BJ (cell line): Measurements from ENCODE around the gene ZBTB46. TPM values are rescaled to one million over a fixed set of nuclear protein-coding genes. Genes with fewer than 3 reads are reported as not detected.

Experiments
- CTCF ChIA-PET: fragments of 350-600 bp; formaldehyde crosslinking; extraction: SDS; loops from one replicate; lab custom pipeline; 2021; ENCODE audit warnings: antibody characterized with exemption, inconsistent platforms; lab: Yijun Ruan, JAX
- POLR2A ChIA-PET: fragments of 300-600 bp; sonication (Branson Sonifier 250); formaldehyde crosslinking; extraction: SDS; loops from one replicate; lab custom pipeline; 2021; ENCODE audit warnings: antibody characterized with exemption; lab: Charles Lee
- DNase-seq: peaks from one replicate; pipeline ENCODE4 v3.0.0-alpha.2; 2011; ENCODE audit warnings: low read depth
- H3K27me3 ChIP-seq: 2 replicates; pipeline ENCODE4 v1.6.0; 2011; ENCODE audit warnings: low read length; ENCODE audit not compliant: control insufficient read depth, insufficient read depth
- H3K36me3 ChIP-seq: 2 replicates; pipeline ENCODE4 v1.5.1; 2011; ENCODE audit warnings: low read length; ENCODE audit not compliant: control insufficient read depth, insufficient read depth
- H3K4me3 ChIP-seq: 2 replicates; pipeline ENCODE4 v1.5.1; 2011; ENCODE audit warnings: low read depth, mild to moderate bottlenecking, control low read depth, low read length
- polyA plus RNA-seq: library from polyadenylated mRNA; depleted of rRNA; stranded (reverse); fragments of >200 nt; gene quantifications from 2 replicates; pipeline ENCODE4 v1.2.3, GENCODE V29; 2011
- TF ChIP-seq, protein P1 (sequence below): IDR thresholded peaks from 2 replicates; pipeline ENCODE4 v1.5.1; 2011; ENCODE audit warnings: low read depth, mild to moderate bottlenecking, control low read depth, inconsistent platforms, low read length, moderate library complexity; ENCODE audit not compliant: insufficient read depth

The ZBTB46 gene
- polyA plus RNA-seq, 1 experiment, result 0.32 TPM

DNA sequence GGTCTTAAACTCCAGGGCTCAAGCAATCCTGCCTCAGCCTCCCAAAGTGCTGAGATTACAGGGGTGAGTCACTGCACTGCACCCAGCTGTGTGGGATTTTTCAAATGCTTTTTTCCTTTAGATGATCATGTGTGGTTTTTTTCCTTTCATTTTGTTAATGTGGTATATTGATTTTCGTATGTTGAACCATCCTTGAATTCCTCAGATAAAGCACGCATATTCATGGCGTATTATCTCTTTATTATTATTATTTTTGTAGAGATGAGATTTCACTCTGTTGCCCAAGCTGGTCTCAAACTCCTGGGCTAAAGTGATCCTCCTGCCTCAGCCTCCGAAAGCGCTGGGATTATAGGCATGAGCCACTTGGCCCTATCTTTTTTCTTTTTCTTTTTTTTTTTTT, 116.2 kb downstream of the ZBTB46 start:
- ChIA-PET POLR2A (no interaction called here), CTCF (no interaction called here)
- DNase-seq, result no peak
- no peak overlapping the region for H3K4me3 ChIP-seq
- no peaks in the 10 kb centered on the region for H3K27me3 ChIP-seq
- TF ChIP-seq, protein P1, sequence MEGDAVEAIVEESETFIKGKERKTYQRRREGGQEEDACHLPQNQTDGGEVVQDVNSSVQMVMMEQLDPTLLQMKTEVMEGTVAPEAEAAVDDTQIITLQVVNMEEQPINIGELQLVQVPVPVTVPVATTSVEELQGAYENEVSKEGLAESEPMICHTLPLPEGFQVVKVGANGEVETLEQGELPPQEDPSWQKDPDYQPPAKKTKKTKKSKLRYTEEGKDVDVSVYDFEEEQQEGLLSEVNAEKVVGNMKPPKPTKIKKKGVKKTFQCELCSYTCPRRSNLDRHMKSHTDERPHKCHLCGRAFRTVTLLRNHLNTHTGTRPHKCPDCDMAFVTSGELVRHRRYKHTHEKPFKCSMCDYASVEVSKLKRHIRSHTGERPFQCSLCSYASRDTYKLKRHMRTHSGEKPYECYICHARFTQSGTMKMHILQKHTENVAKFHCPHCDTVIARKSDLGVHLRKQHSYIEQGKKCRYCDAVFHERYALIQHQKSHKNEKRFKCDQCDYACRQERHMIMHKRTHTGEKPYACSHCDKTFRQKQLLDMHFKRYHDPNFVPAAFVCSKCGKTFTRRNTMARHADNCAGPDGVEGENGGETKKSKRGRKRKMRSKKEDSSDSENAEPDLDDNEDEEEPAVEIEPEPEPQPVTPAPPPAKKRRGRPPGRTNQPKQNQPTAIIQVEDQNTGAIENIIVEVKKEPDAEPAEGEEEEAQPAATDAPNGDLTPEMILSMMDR, result no peak
- peaks cover 12% of the 10 kb centered on the region for H3K36me3 ChIP-seq

DNA sequence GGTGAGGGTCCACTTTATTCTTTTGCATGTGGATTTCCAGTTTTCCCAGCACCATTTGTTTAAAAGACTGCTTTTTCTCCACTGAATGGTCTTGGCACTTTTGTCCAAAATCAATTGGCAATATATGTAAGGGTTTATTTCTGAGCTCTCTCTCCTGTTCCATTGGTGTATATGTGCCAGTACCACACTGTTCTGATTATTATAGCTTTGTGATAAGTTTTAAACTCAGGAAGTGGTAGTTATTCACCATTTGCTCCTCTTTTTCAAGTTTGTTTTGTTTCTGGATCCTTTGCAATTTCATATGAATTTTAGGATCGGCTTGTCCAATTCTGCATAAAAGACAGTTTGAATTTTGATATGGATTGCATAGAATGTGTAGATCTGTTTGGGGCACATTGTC, 118.9 kb downstream of the ZBTB46 start:
- Histone ChIP-seq H3K36me3 (peaks cover 12% of the 10 kb centered on the region), H3K4me3 (no peak overlapping the region), H3K27me3 (no peaks in the 10 kb centered on the region)
- TF ChIP-seq, protein P1, result no peak
- ChIA-PET CTCF (interaction anchor here (1.3 kb wide), 1 partner anchor 10 kb away, joined by 3 read pairs; no protein-coding TSS in a partner anchor), POLR2A (no interaction called here)
- no peak for DNase-seq

DNA sequence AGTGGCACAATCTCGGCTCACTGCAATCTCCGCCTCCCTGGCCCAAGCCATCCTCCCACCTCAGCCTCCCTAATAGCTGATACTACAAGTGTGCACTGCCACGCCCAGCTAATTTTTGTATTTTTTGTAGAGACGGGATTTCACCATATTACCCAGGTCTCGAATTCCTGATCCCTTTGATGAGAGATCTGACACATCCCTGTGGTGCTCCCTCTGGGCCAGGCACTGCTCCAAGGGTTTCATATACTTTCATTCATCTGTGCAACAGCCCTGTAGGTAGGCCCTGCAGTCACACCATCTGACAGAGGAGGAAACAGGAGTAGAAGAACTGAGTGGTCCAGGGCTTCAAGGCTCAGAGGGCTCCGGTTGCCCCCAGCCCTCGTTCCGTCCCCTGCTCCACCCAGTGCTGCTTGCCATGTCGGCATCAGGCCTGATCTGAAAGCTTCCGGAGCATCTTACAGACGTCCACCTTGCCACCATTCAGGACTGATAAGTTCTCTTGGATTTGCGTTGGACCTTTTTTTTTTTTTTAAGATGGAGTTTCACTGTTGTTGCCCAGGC, 119.9 kb downstream of the ZBTB46 start:
- CTCF ChIA-PET, result interaction anchor here (0.7 kb wide), 1 partner anchor 18 kb away, joined by 3 read pairs; no protein-coding TSS in a partner anchor
- DNase-seq, result no peak
- Histone ChIP-seq H3K36me3 (peaks cover 12% of the 10 kb centered on the region), H3K27me3 (no peaks in the 10 kb centered on the region), H3K4me3 (no peak overlapping the region)
- TF ChIP-seq, protein P1, result no peak
- POLR2A ChIA-PET, result no interaction called here

DNA sequence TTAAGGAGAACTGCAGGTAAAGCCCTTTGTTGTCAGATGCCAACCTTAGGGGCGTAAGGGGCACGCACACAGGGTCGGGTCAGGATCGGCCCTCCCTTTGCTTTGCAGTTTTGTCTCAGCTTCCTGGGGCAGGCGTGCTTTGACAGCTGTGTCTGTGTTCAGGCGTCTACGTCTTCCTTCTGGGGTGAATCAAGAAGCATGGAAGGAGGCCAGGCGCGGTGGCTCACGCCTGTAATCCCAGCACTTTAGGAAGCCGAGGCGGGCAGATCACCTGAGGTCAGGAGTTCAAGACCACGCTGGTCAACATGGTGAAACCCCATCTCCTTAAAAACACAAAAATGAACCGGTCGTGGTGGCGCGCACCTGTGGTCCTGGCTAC, 121.9 kb downstream of the ZBTB46 start:
- Histone ChIP-seq H3K36me3 (peaks cover 24% of the 10 kb centered on the region), H3K4me3 (peak overlapping the region; percentile 88), H3K27me3 (no peaks in the 10 kb centered on the region)
- ChIA-PET POLR2A (no interaction called here), CTCF (interaction anchor here (1.5 kb wide), 2 partner anchors 67 to 77 kb away, joined by 4 to 5 read pairs; no protein-coding TSS in a partner anchor)
- DNase-seq, result no peak
- TF ChIP-seq, protein P1, result no peak

DNA sequence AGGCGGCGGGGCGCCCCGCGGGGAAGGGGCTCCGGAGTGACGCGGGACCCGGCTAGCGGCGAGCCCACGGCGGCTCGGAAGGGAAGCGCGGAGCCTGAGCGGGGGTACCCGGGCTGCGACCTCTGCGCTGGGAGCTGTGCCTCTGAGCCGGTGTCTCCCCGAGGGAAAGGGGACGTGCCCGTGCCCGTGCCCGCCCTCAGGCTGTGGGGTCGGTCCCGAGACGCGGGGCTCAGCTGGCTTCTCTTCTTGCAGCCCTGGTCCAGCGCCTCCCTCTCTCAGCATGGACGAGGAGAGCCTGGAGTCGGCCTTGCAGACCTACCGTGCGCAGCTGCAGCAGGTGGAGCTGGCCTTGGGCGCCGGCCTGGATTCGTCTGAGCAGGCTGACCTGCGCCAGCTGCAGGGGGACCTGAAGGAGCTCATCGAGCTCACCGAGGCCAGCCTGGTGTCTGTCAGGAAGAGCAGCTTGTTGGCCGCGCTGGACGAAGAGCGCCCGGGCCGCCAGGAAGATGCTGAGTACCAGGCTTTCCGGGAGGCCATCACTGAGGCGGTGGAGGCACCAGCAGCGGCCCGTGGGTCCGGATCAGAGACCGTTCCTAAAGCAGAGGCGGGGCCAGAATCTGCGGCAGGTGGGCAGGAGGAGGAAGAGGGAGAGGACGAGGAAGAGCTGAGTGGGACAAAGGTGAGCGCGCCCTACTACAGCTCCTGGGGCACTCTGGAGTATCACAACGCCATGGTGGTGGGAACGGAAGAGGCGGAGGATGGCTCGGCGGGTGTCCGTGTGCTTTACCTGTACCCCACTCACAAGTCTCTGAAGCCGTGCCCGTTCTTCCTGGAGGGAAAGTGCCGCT, 122.5 kb downstream of the ZBTB46 start:
- H3K4me3 ChIP-seq, result peak overlapping the region; percentile 88
- DNase-seq, result no peak
- no peaks in the 10 kb centered on the region for H3K27me3 ChIP-seq
- ChIA-PET CTCF (interaction anchor here (0.9 to 1.5 kb wide), 3 partner anchors 9 to 77 kb away, joined by 4 to 5 read pairs (median 4); no protein-coding TSS in a partner anchor), POLR2A (interaction anchor here (0.6 to 1.1 kb wide), 2 partner anchors 10 to 513 kb away, joined by 3 to 6 read pairs; no protein-coding TSS in a partner anchor)
- H3K36me3 ChIP-seq, result peaks cover 27% of the 10 kb centered on the region
- TF ChIP-seq, protein P1, result no peak
